Right lung (tissue), 5 donors: ENCODE data around the gene SRPK1. TPM values are rescaled to one million over a fixed set of nuclear protein-coding genes. Genes with fewer than 3 reads are reported as not detected.

Source experiments
- DNase-seq, 2 donors: peaks; one replicate each; pipeline ENCODE4 v3.0.0-alpha.2; 2013
- polyA plus RNA-seq, 5 donors: library from polyadenylated mRNA; unstranded; fragments of 120-200 nt; gene quantifications; one replicate each; pipeline versions ENCODE4 v1.2.1 to v1.2.3, GENCODE V29; 2013; ENCODE audit warnings: inconsistent platforms in 1 of 5, low replicate concordance in 1 of 5; ENCODE audit not compliant: insufficient read length in 5 of 5, insufficient read depth in 1 of 5

Gene SRPK1
- polyA plus RNA-seq, 5 donors = 28.7 to 47.1 (median 38.8) TPM

DNA sequence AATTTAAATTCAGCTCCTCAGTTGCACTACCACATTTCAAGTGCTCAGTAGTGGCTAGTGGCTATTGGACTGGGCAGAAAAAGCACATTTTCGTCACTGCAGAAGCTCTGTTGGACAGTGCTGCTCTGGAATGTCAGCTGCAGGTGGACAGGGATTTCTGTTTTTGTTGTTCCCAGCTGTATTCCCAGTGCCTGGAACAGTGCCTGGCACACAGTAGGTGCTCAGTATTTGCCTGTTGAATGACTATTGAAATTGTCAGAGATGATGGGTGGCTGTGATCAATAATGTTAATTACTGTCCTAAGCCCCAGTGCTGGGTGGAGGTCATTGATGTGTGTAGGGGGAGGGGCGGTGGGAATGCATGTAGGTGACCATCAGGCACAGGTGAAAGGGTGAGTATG lies 134.6 kb downstream of the SRPK1 start:
- no peak for DNase-seq

DNA sequence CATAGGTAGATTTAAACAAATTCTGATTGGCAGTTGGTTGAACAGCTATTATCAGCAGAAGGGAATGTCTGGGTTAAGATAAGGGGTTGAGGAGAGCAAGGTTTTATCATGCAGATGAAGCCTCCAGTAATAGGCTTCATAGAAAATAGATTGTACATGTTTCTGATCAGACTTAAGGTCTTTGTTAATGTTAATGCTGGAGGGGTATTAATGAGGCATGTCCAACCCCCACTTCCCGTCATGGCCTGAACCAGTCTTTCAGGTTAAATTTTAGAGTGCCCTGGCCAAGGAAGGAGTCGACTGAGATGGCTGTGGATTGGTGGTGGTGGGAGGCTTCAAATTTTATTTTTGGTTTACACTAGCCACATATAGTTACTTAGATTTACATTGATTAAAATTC lies 136.7 kb downstream of the SRPK1 start:
- DNase-seq = no peak

Other genes starting within 250 kb of the SRPK1 start
- gene FKBP5, start 232.2 kb downstream of the SRPK1 start, polyA plus RNA-seq = 10 to 100 TPM; 15.8 to 19.5 (median 16.6) TPM
- gene ARMC12, start 184.1 kb downstream of the SRPK1 start, polyA plus RNA-seq = under 1 TPM; 0.70 to 0.93 (median 0.82) TPM
- gene CLPSL2, start 144.5 kb downstream of the SRPK1 start, polyA plus RNA-seq = not detected
- not detected for gene CLPSL1, start 140.1 kb downstream of the SRPK1 start, polyA plus RNA-seq
- gene CLPS, start 123.8 kb downstream of the SRPK1 start, polyA plus RNA-seq = not detected
- not detected for gene LHFPL5, start 115.7 kb downstream of the SRPK1 start, polyA plus RNA-seq
- under 1 TPM; 0.26 to 0.60 (median 0.48) TPM for gene SLC26A8, start 103.5 kb upstream of the SRPK1 start, polyA plus RNA-seq
- 10 to 100 TPM; 52.1 to 74.7 (median 70.9) TPM for gene MAPK14, start 106.7 kb upstream of the SRPK1 start, polyA plus RNA-seq
- gene MAPK13, start 209.4 kb upstream of the SRPK1 start, polyA plus RNA-seq = 10 to 100 TPM; 14.1 to 20.5 (median 15.1) TPM